MCF 10A (cell line): Measurements from ENCODE around the gene DKC1. TPM values are rescaled to one million over a fixed set of nuclear protein-coding genes. Genes with fewer than 3 reads are reported as not detected.

Source experiments
- BruUV-seq: library from RNA; stranded (reverse); fragments of 400-500 nt; replicated peaks from 2 replicates; lab custom pipeline; 2021; lab: Mats Ljungman, UMichigan
- CTCF ChIA-PET: fragments of 300-600 bp; sonication (Branson Sonifier 250); formaldehyde crosslinking; extraction: SDS; loops from one replicate; lab custom pipeline; 2021; ENCODE audit warnings: antibody characterized with exemption, inconsistent platforms; lab: Yijun Ruan, JAX
- POLR2A ChIA-PET: fragments of 300-600, 350-650 bp; sonication (Branson Sonifier 250); formaldehyde crosslinking; extraction: SDS; loops from one replicate; lab custom pipeline; 2020; ENCODE audit warnings: antibody characterized with exemption, inconsistent platforms; lab: Yijun Ruan, JAX
- DNase-seq: peaks from one replicate; pipeline ENCODE4 v3.0.0-alpha.2; 2018; ENCODE audit not compliant: unreplicated experiment
- H3K27ac Mint-ChIP-seq: one replicate; pipeline ENCODE4 v1.8.0; 2022; ENCODE audit warnings: mild to moderate bottlenecking, low read depth, mixed read lengths; ENCODE audit not compliant: unreplicated experiment
- H3K27me3 Mint-ChIP-seq: one replicate; pipeline ENCODE4 v1.8.0; 2022; ENCODE audit warnings: mixed read lengths; ENCODE audit not compliant: insufficient read depth, unreplicated experiment
- H3K36me3 Mint-ChIP-seq: one replicate; pipeline ENCODE4 v1.8.0; 2022; ENCODE audit warnings: mild to moderate bottlenecking, moderate library complexity, mixed read lengths; ENCODE audit not compliant: insufficient read depth, unreplicated experiment
- H3K4me1 Mint-ChIP-seq: one replicate; pipeline ENCODE4 v1.8.0; 2022; ENCODE audit warnings: mixed read lengths; ENCODE audit not compliant: insufficient read depth, unreplicated experiment
- H3K4me3 Mint-ChIP-seq: one replicate; pipeline ENCODE4 v1.8.0; 2022; ENCODE audit warnings: mild to moderate bottlenecking, moderate library complexity, mixed read lengths; ENCODE audit not compliant: unreplicated experiment
- H3K9me3 Mint-ChIP-seq: one replicate; pipeline ENCODE4 v1.8.0; 2022; ENCODE audit warnings: mixed read lengths; ENCODE audit not compliant: unreplicated experiment
- CTCF ChIP-seq: fragments of 200-600 bp; IDR thresholded peaks from one replicate; pipeline ENCODE4 v1.8.0; 2022; ENCODE audit warnings: antibody characterized with exemption, mild to moderate bottlenecking; ENCODE audit not compliant: unreplicated experiment
- intact Hi-C: fragments of 100-400 bp; cut with micrococcal nuclease; formaldehyde crosslinking; loops from 2 replicates; pipeline ENCODE4 v1.14.1; 2022
- total RNA-seq: library from RNA; stranded (reverse); gene quantifications from 2 replicates; pipeline ENCODE4 v1.2.3, GENCODE V29; 2022

The DKC1 gene
- total RNA-seq, 1 experiment from 2014 or later, result 196 TPM

GRCh38 chrX:154721155-154721554, 41.5 kb upstream of the DKC1 start:
- POLR2A ChIA-PET, result interaction anchor here (3.9 to 5.0 kb wide), 2 partner anchors 9 to 28 kb away, joined by 24 to 37 read pairs; no protein-coding TSS in a partner anchor
- H3K4me3 Mint-ChIP-seq, result no peak overlapping the region
- peaks cover 5% of the 10 kb centered on the region for H3K36me3 Mint-ChIP-seq
- no peak overlapping the region for H3K27ac Mint-ChIP-seq
- intact Hi-C loops, result no loop called here
- no TSS peak for BruUV-seq
- no peaks in the 10 kb centered on the region for H3K27me3 Mint-ChIP-seq
- CTCF ChIA-PET, result no interaction called here
- peaks cover 42% of the 10 kb centered on the region for H3K4me1 Mint-ChIP-seq
- no peak for TF ChIP-seq CTCF
- H3K9me3 Mint-ChIP-seq, result no peaks in the 10 kb centered on the region
- DNase-seq, result no peak

- H3K27me3 Mint-ChIP-seq, result no peaks in the 10 kb centered on the region
Observed at GRCh38 chrX:154724993-154725756, 37.5 kb upstream of the DKC1 start.

GRCh38 chrX:154727418-154727817, 35.2 kb upstream of the DKC1 start:
- BruUV-seq, result TSS peak; percentile 88
- no peak for TF ChIP-seq CTCF
- ChIA-PET POLR2A (interaction anchor here (0.7 to 5.8 kb wide), 7 partner anchors 8 to 21 kb away, joined by 3 to 37 read pairs (median 12); partner anchors contain the start of gene GAB3), CTCF (interaction anchor here (6.1 kb wide), 1 partner anchor 21 kb away, joined by 62 read pairs; no protein-coding TSS in a partner anchor)
- H3K9me3 Mint-ChIP-seq, result no peaks in the 10 kb centered on the region
- H3K4me1 Mint-ChIP-seq, result peaks cover 81% of the 10 kb centered on the region
- intact Hi-C loops, result no loop called here
- no peaks in the 10 kb centered on the region for H3K27me3 Mint-ChIP-seq
- DNase-seq, result no peak
- H3K36me3 Mint-ChIP-seq, result no peaks in the 10 kb centered on the region
- H3K4me3 Mint-ChIP-seq, result peak overlapping the region; percentile 32
- H3K27ac Mint-ChIP-seq, result peak overlapping the region; percentile 83

More at GRCh38 chrX:154724993-154725756, 37.5 kb upstream of the DKC1 start:
- H3K4me3 Mint-ChIP-seq, result no peak overlapping the region
- H3K27ac Mint-ChIP-seq, result peak overlapping the region; percentile 83
- ChIA-PET CTCF (interaction anchor here (0.7 to 2.8 kb wide), 5 partner anchors 9 to 27 kb away, joined by 3 to 36 read pairs (median 6); partner anchors contain the start of gene GAB3), POLR2A (interaction anchor here (0.9 to 2.5 kb wide), 4 partner anchors 10 to 115 kb away, joined by 3 to 18 read pairs (median 8); no protein-coding TSS in a partner anchor)
- no peaks in the 10 kb centered on the region for H3K36me3 Mint-ChIP-seq
- peak; percentile 7 for TF ChIP-seq CTCF
- intact Hi-C loops, result no loop called here
- H3K4me1 Mint-ChIP-seq, result peaks cover 58% of the 10 kb centered on the region
- no TSS peak for BruUV-seq
- no peak for DNase-seq
- no peaks in the 10 kb centered on the region for H3K9me3 Mint-ChIP-seq

GRCh38 chrX:154727871-154728270, 34.8 kb upstream of the DKC1 start:
- no peaks in the 10 kb centered on the region for H3K36me3 Mint-ChIP-seq
- CTCF ChIA-PET, result interaction anchor here (5.2 to 6.1 kb wide), 2 partner anchors 10 to 20 kb away, joined by 35 to 62 read pairs; no protein-coding TSS in a partner anchor
- H3K9me3 Mint-ChIP-seq, result no peaks in the 10 kb centered on the region
- H3K27me3 Mint-ChIP-seq, result no peaks in the 10 kb centered on the region
- peak overlapping the region; percentile 32 for H3K4me3 Mint-ChIP-seq
- H3K27ac Mint-ChIP-seq, result peak overlapping the region; percentile 83
- H3K4me1 Mint-ChIP-seq, result peaks cover 85% of the 10 kb centered on the region
- BruUV-seq, result no TSS peak
- TF ChIP-seq CTCF, result no peak
- intact Hi-C loops, result loop anchor here (1.0 kb wide), 1 partner anchor 20 kb away; no protein-coding TSS in a partner anchor
- POLR2A ChIA-PET, result interaction anchor here (0.7 to 5.8 kb wide), 6 partner anchors 8 to 21 kb away, joined by 3 to 37 read pairs (median 16); partner anchors contain the start of gene GAB3
- peak; percentile 90 for DNase-seq
